AG04449 (cell line): ENCODE results near the gene PTPRG.

ENCODE experiments used
- CTCF ChIA-PET: fragments of 350-600 bp; formaldehyde crosslinking; extraction: SDS; loops from one replicate; lab custom pipeline; 2021; ENCODE audit warnings: antibody characterized with exemption; lab: Yijun Ruan, JAX
- POLR2A ChIA-PET: fragments of 400-600, 350-600 bp; formaldehyde crosslinking; extraction: SDS; loops from one replicate; lab custom pipeline; 2020; ENCODE audit warnings: antibody characterized with exemption, inconsistent platforms; lab: Yijun Ruan, JAX
- DNase-seq: peaks from one replicate; pipeline ENCODE4 v3.0.0-alpha.2; 2010; ENCODE audit warnings: low read depth, low spot score
- H3K4me3 ChIP-seq: 2 replicates; pipeline ENCODE4 v1.5.1; 2011; ENCODE audit warnings: low read depth, mild to moderate bottlenecking, control low read depth, low read length
- CTCF ChIP-seq: IDR thresholded peaks from one replicate; pipeline ENCODE4 v1.5.1; 2011; ENCODE audit warnings: mild to moderate bottlenecking, moderate library complexity, low read length, control low read depth, inconsistent platforms; ENCODE audit not compliant: insufficient read depth; ENCODE audit errors: missing control alignments

Gene PTPRG

GRCh38 chr3:62020706-62021105 lies 459.3 kb downstream of the PTPRG start:
- ChIA-PET POLR2A (no interaction called here), CTCF (interaction anchor here (0.8 to 2.4 kb wide), 3 partner anchors 13 to 168 kb away, joined by 3 to 7 read pairs (median 3); no protein-coding TSS in a partner anchor)
- no peak overlapping the region for H3K4me3 ChIP-seq
- no peak for TF ChIP-seq CTCF
- no peak for DNase-seq

GRCh38 chr3:62022312-62022711 lies 460.9 kb downstream of the PTPRG start:
- no peak for DNase-seq
- POLR2A ChIA-PET, result no interaction called here
- H3K4me3 ChIP-seq, result no peak overlapping the region
- no peak for TF ChIP-seq CTCF
- CTCF ChIA-PET, result no interaction called here

- ChIA-PET CTCF (no interaction called here), POLR2A (no interaction called here)
- DNase-seq, result no peak
- no peak for TF ChIP-seq CTCF
- H3K4me3 ChIP-seq, result no peak overlapping the region
Measured at GRCh38 chr3:62024882-62025281, 463.5 kb downstream of the PTPRG start.

DNA sequence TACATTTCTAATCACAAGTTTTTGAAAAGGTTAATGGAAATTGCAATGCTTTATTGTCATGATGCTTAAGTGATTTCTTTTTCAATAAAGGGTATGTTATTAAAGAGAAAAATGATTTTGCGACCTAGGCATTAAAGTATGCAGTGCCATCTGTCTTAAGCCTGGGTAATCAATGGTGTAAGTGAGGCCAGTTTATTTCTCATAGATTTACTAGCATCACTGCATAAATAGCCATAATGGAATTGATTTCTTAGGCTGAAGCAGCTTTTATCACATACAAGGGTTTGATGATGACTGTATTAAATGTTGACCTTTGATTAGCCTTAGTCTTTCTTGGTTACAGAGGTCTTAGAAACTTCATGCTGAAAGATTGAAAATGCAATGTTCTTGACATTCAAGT lies 464.5 kb downstream of the PTPRG start:
- H3K4me3 ChIP-seq, result no peak overlapping the region
- POLR2A ChIA-PET, result no interaction called here
- CTCF ChIA-PET, result no interaction called here
- no peak for TF ChIP-seq CTCF
- DNase-seq, result no peak

DNA sequence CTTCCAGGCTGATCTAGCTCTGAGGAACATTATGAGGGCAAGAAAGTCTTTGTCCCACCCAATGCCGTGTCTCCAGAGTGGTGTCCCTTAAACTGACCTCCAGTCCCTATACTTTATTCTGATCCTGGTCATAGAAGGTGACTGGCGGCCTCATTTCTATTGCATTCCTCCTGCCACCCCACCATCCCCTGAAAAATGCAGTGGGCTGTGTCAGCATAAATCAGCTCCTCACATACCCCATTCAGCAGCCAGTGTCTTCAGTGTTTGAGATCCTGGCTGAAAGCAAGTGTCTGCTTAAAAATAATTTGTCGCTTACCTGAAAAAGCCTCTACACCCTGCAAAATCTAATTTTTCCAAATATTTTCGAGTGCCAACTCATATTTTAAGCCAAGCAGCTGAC lies 465.9 kb downstream of the PTPRG start:
- H3K4me3 ChIP-seq, result no peak overlapping the region
- ChIA-PET CTCF (no interaction called here), POLR2A (no interaction called here)
- no peak for DNase-seq
- TF ChIP-seq CTCF, result no peak

GRCh38 chr3:62027796-62028195 lies 466.4 kb downstream of the PTPRG start:
- ChIA-PET POLR2A (no interaction called here), CTCF (no interaction called here)
- no peak for DNase-seq
- TF ChIP-seq CTCF, result no peak
- H3K4me3 ChIP-seq, result no peak overlapping the region

- CTCF ChIA-PET, result no interaction called here
- TF ChIP-seq CTCF, result no peak
Measured at GRCh38 chr3:62028236-62028635, 466.9 kb downstream of the PTPRG start.

More at GRCh38 chr3:62028236-62028635, 466.9 kb downstream of the PTPRG start:
- H3K4me3 ChIP-seq, result no peak overlapping the region
- DNase-seq, result no peak
- POLR2A ChIA-PET, result no interaction called here
